Gastroesophageal sphincter (tissue), 3 donors: ENCODE results near the gene TTC9B.

Experiments used
- EP300 ChIP-seq: sonication (generic); formaldehyde crosslinking; IDR thresholded peaks from one replicate; pipeline ENCODE4 v1.6.1; 2017; ENCODE audit warnings: antibody characterized with exemption, mild to moderate bottlenecking
- TF ChIP-seq, protein P1 (sequence below), 4 experiments: fragments of 200-600 bp in 2 of 4; fragments of 450-650 bp in 2 of 4; sonication (generic) in 1 of 4; IDR thresholded peaks; one replicate each; pipeline ENCODE4 v1.5.1; 2017 to 2019; ENCODE audit warnings: antibody characterized with exemption in 4 of 4, mild to moderate bottlenecking in 2 of 4, moderate library complexity in 2 of 4

- TF ChIP-seq, protein P1, sequence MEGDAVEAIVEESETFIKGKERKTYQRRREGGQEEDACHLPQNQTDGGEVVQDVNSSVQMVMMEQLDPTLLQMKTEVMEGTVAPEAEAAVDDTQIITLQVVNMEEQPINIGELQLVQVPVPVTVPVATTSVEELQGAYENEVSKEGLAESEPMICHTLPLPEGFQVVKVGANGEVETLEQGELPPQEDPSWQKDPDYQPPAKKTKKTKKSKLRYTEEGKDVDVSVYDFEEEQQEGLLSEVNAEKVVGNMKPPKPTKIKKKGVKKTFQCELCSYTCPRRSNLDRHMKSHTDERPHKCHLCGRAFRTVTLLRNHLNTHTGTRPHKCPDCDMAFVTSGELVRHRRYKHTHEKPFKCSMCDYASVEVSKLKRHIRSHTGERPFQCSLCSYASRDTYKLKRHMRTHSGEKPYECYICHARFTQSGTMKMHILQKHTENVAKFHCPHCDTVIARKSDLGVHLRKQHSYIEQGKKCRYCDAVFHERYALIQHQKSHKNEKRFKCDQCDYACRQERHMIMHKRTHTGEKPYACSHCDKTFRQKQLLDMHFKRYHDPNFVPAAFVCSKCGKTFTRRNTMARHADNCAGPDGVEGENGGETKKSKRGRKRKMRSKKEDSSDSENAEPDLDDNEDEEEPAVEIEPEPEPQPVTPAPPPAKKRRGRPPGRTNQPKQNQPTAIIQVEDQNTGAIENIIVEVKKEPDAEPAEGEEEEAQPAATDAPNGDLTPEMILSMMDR (IDR thresholded peaks at IDR 0.05), result no peak
- no peak for TF ChIP-seq EP300
Observed at GRCh38 chr19:40249781-40250180, 31.6 kb upstream of the TTC9B start.
